ENCODE data around the gene PLGLB1.
"Not testable (repeated sequence)": the region's sequence is repeated elsewhere in the genome, so short reads cannot be mapped to it uniquely, and the experiment has no call there.

PLGLB1 gene

GRCh38 chr2:87021744-87022143, at the start of gene PLGLB1:
PLGLB1 (minus strand) TSS chr2:87021844; CDS start chr2:87021783, 61 bp downstream.
- DNase-seq, result not testable (repeated sequence)

GRCh38 chr2:87064305-87064704, 42.7 kb upstream of the PLGLB1 start:
- not testable (repeated sequence) for DNase-seq

DNA sequence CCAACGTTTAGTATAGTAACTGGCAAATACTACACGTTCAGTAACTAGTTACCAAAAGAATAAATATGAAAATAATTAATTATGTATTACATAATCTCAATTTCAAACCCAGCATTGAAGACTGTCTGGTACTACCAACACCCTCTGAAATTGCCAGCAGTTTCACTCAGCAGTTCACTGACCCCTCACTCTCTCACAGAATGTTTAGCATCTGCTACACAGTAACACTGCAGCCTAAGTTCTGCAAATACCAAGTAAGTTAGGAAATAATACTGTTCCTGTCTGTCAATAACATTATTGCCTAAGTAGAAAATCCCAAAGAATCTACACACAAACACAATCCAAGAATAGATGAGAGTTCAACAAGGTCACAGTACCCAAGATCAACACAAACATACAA, 41.8 kb upstream of the PLGLB1 start:
- not testable (repeated sequence) for DNase-seq

GRCh38 chr2:87061519-87061918, 39.9 kb upstream of the PLGLB1 start:
- not testable (repeated sequence) for DNase-seq

DNA sequence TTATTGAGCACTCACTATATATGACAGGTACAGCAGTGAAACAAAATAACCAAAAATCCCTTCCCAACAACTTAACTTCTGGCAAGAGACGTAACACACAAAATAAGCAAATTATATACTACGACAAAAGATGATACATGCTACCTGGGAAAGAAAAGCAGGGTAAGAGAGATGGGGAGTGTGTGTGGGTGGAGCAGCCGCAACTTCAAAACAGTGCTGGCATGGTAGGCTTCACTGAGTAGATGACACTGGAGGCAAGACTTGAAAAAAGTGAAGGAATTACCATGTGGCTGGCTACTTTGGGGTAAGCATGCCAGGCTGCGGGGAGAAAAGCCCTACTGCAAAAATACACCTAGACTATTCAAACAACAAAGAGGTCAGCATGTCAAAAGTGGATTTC, 36.0 kb upstream of the PLGLB1 start:
- not testable (repeated sequence) for DNase-seq

- DNase-seq, result not testable (repeated sequence)
Observed at GRCh38 chr2:87056843-87057242, 35.2 kb upstream of the PLGLB1 start.

GRCh38 chr2:87056435-87056834, 34.8 kb upstream of the PLGLB1 start:
- not testable (repeated sequence) for DNase-seq

- not testable (repeated sequence) for DNase-seq
Observed at GRCh38 chr2:87054375-87054774, 32.7 kb upstream of the PLGLB1 start.

DNA sequence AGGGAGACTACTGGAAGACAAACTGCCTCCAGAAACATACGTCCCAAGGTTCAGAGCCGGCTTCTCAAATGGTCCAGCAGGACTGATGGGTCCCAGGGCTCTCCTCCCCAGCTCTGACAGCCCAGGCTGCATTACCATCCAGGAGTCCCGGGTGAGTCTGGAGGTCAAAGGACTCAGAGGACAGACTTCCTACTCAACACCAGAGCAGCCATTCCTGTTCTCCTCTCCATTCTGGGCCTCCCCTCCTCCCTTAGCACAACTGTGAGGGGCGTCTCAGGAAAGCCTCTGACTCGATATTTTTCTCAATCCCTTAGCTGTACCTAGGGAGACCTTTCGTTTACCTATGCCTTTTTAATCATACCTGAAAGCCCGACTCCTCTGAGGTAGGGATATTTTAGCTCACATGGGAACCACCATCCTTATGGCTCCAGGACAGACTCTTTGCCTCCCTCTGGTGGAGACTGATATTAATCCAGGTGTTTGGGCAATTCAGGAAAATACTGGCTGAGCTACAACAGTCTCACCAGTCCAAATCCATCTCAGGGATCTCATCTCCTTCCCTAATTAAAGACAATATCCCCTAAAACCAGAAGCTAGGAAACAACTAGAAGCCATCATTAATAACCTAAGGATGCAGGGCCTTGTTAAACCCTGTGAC, 19.8 kb upstream of the PLGLB1 start:
- not testable (repeated sequence) for DNase-seq

DNA sequence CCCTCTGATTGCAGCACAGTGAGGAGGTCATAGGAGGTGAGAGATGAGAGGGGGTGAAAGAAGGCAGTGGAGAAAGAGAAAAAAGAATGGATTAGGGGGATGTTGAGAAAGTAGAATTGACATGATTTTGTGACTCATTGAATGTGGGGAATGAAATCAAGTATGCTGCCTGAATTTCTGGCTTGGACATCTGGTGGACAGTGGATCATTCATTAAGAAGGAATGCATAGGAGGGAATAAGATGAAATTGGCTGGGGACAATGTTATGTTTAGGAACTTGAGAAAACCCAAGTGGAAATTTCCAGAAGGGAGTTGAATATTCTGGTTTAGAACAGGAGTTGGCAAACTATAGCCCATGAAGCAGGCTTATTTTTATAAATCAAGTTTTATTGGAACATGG, 7.0 kb upstream of the PLGLB1 start:
- not testable (repeated sequence) for DNase-seq

- not testable (repeated sequence) for DNase-seq
Observed at GRCh38 chr2:87026816-87027215, 5.2 kb upstream of the PLGLB1 start.

- DNase-seq, result not testable (repeated sequence)
Observed at GRCh38 chr2:87025927-87026326, 4.3 kb upstream of the PLGLB1 start.

DNA sequence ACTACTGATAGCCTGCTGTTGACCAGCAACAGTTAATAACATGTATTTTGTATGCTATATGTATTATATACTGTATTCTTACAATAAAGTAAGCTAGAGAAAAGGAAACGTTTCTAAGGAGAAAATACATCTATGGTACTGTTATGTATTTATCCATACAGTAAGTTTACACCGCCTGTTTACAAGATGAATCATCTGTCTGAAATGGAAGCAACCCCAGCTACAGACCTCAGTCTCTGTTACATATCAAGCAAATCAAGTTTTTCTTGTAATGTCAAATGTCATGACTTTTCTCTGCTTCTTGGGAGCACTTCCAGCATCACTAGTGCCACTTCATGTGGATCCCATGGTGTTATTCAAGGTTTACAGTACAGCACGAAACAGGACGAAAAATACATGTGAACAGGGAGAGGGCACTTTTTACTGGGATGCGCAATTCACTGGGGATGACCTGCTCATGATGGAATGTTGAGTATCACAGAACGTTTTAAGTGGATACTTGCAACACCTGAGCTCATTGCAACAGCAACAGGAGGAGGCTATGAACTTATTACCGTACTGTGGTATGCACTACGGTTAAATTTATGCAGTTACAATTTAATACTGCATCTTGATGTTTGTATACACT, 2.5 kb upstream of the PLGLB1 start:
- not testable (repeated sequence) for DNase-seq

DNA sequence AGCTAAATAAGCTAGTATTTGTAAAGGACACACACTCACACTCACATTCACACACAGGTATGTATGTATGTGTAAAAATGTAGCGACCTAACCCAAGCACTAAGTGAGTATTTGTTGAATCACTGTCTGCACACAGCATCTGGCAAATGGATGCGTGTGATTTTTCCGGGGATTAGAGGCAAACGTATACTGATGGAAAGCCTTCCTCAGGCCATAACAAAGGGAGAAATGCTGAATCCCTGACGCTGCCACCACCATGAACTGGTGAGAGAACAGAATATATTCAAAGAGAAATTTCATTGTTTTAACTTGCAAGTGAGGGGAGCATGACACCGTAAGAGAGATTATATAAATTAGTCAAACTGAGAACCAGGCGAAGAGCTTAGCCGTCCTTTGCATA, 601 bp downstream of the PLGLB1 start:
- not testable (repeated sequence) for DNase-seq

- not testable (repeated sequence) for DNase-seq
Observed at GRCh38 chr2:87019053-87019452, 2.6 kb downstream of the PLGLB1 start.

- not testable (repeated sequence) for DNase-seq
Observed at GRCh38 chr2:87014489-87015169, 7.0 kb downstream of the PLGLB1 start.

DNA sequence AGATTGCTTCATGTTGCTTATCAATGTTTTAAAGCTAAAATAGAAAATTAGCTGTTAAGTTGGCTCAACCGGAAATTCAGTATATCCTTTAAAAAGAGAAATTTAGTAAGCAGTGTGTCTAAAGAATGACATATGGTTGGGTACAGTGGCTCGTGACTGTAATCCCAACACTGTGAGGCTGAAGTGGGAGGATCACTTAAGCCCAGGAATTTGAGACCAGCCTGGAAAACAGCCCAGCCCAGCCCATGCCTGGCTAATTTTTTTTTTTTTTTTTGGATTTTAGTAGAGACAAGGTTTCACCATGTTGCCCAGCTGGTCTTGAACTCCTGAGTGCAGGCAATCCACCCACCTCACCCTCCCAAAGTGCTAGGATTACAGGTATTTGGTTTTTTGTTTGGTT, 17.2 kb downstream of the PLGLB1 start:
- DNase-seq, result not testable (repeated sequence)
